ENCODE results near the gene TNFAIP8L1. TPM values are rescaled to one million over a fixed set of nuclear protein-coding genes. Genes with fewer than 3 reads are reported as not detected.
A peak's percentile ranks its signal among the peaks of the same experiment; 100 is the strongest.

The TNFAIP8L1 gene
- total RNA-seq, 1 donor from 2014 or later, result 8.9 TPM

DNA sequence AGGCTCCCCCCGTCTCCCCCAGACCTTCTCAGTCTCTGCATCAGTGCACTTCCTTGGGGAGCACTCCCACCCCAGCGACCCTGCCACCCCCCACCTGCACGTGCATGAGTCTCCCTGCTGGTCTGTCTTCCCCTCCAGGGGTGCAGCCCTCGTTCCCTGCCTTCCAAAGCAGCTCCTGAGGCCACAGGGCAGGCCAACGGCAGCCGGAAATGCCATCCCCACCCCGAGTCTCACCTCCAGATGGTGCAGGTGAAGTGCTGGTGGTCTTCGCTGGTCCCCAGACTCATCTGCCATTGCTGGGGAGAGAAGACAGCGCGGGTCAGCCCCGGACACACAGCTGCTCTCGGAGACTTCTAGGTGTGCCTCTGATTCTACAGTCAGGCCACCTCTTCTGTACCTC, 25.3 kb downstream of the TNFAIP8L1 start:
- H3K27ac Mint-ChIP-seq, result no peak overlapping the region

DNA sequence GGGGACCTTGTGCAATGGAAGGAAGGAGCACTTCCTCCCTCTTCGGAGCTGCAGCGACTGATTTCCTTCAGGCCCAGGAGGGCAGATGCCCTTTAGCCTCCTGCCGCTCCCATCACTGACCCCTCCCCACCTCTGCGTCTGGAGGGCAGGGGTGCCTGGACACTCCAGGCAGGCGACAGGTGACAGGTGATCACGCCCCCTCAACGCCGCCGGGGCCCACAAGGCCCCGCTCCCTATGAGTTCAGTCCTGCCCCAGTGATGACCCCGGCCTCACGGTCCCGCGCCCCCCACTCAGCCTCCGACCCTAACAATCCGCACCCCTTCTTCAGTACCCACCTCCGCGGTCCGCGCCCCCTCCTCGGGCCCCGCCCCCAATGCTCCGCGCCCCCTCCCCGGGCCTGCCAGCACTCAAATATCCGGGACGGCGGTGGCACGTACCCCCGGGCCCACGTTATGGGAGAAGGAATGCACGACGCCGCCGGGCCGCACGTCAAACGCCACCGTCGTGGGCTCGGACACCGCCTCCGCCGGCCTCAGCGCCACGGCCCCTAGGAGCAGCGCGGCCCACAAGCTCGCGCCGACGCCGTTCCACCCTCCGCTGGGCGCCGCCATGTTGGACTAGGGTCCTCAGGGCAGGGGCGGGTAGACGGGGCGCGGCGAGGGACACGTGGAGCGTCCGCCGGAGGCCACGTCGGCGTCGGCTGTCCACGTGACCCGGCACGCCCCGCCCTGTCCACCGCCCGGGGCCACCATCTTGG, 30.6 kb downstream of the TNFAIP8L1 start, which contains the start of gene MYDGF:
Gene MYDGF, minus strand, starts transcription at position 620 of the 758 bp plus-strand sequence. Its CDS starts 8 bp downstream, at position 612.
- TF ChIP-seq, protein P1, sequence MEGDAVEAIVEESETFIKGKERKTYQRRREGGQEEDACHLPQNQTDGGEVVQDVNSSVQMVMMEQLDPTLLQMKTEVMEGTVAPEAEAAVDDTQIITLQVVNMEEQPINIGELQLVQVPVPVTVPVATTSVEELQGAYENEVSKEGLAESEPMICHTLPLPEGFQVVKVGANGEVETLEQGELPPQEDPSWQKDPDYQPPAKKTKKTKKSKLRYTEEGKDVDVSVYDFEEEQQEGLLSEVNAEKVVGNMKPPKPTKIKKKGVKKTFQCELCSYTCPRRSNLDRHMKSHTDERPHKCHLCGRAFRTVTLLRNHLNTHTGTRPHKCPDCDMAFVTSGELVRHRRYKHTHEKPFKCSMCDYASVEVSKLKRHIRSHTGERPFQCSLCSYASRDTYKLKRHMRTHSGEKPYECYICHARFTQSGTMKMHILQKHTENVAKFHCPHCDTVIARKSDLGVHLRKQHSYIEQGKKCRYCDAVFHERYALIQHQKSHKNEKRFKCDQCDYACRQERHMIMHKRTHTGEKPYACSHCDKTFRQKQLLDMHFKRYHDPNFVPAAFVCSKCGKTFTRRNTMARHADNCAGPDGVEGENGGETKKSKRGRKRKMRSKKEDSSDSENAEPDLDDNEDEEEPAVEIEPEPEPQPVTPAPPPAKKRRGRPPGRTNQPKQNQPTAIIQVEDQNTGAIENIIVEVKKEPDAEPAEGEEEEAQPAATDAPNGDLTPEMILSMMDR (conservative IDR thresholded peaks at IDR 0.05), result no peak
- peak within 1 kb of the TSS; percentile 71 for H3K27ac Mint-ChIP-seq
- no peaks in the 10 kb centered on the region for H3K9me3 Mint-ChIP-seq
- peaks cover 5% of the 10 kb centered on the region for H3K36me3 Mint-ChIP-seq
- DNase-seq (ENCODE audit: extremely low spot score, unreplicated experiment), result peak; percentile 95
- H3K27me3 Mint-ChIP-seq, result no peaks in the 10 kb centered on the region
- peak within 1 kb of the TSS; percentile 90 for H3K4me3 Mint-ChIP-seq
- peaks cover 8% of the 10 kb centered on the region for H3K4me1 Mint-ChIP-seq (ENCODE audit: unreplicated experiment)

More for the DNA sequence above, 25.3 kb downstream of the TNFAIP8L1 start:
- Mint-ChIP-seq H3K4me1 (ENCODE audit: unreplicated experiment) (peaks cover 8% of the 10 kb centered on the region), H3K4me3 (no peak overlapping the region), H3K27me3 (no peaks in the 10 kb centered on the region), H3K9me3 (no peaks in the 10 kb centered on the region), H3K36me3 (peaks cover 12% of the 10 kb centered on the region)
- no peak for DNase-seq (ENCODE audit: extremely low spot score, unreplicated experiment)
- TF ChIP-seq, protein P1 (conservative IDR thresholded peaks at IDR 0.05), result no peak

DNA sequence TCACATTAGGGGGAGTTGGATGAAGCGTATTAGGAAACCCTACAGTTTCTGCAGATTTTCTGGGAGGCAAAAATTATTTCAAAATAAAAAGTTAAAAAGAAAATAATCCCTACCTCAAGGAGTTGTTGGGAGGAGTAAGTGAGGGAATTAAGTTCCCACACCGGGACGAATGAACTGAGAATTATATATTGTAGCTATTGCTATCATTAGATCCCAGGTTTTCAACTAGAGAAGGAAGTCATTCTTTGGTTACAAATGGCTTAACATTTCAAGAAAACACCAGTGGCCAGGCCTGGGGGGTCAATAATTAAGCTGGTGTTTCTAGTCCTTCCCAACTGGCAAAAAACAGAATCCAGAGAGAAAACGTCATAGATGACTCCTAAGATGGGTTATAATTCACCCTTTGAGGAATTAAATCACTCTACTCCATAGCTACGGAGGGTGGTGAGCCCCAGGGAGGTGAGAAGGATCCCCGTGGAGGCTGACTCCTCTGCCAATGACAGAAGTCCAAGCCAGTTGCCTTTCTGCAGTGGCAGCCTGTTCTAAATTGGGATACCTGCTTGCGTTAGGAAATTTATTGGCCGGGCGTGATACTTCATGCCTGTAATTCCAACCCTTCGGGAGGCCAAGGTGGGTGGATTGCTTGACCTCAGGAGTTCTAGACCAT, 32.0 kb downstream of the TNFAIP8L1 start:
- no peak for DNase-seq (ENCODE audit: extremely low spot score, unreplicated experiment)
- Mint-ChIP-seq H3K36me3 (peaks cover 5% of the 10 kb centered on the region), H3K27ac (peak overlapping the region; percentile 2), H3K4me3 (peak overlapping the region; percentile 48), H3K9me3 (no peaks in the 10 kb centered on the region), H3K27me3 (no peaks in the 10 kb centered on the region), H3K4me1 (ENCODE audit: unreplicated experiment) (peaks cover 8% of the 10 kb centered on the region)
- TF ChIP-seq, protein P1 (conservative IDR thresholded peaks at IDR 0.05), result no peak

DNA sequence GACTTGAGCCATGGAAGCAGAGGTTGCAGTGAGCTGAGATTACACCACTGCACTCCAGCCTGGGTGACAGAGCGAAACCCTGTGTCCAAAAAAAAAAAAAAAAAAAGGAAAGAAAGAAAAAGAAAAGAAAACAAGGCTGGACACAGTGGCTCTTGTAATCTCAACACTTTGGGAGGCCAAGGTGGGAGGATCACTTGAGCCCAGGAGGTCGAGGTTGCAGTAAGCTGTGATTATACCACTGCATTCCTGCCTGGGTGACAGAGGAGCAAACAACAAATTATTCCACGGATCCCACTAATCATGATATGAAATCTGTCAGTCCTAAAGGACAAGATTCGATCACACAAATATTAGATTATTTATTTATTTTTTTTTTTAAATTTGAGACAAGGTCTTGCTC, 33.9 kb downstream of the TNFAIP8L1 start:
- no peaks in the 10 kb centered on the region for H3K27me3 Mint-ChIP-seq
- DNase-seq (ENCODE audit: extremely low spot score, unreplicated experiment), result no peak
- H3K27ac Mint-ChIP-seq, result no peak overlapping the region
- H3K4me3 Mint-ChIP-seq, result no peak overlapping the region
- H3K36me3 Mint-ChIP-seq, result peaks cover 3% of the 10 kb centered on the region
- TF ChIP-seq, protein P1 (conservative IDR thresholded peaks at IDR 0.05), result no peak
- H3K4me1 Mint-ChIP-seq (ENCODE audit: unreplicated experiment), result peaks cover 8% of the 10 kb centered on the region
- no peaks in the 10 kb centered on the region for H3K9me3 Mint-ChIP-seq

DNA sequence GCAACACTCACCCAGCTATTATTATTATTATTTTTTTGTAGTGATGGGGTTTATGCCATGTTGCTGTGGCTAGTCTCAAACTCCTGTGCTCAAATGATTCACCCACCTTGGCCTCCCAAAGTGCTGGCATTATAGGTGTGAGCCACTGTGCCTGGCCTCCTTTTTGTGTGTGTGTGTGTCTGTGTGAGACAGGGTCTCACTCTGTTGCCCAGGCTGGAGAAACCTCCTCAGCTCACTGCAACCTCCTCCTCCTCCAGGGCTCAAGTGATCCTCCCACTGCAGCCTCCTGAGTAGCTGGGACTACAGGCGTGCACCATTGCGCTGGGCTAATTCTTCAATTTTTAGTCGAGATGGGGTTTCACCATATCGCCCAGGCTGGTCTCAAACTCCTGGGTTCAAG, 34.4 kb downstream of the TNFAIP8L1 start:
- Mint-ChIP-seq H3K9me3 (no peaks in the 10 kb centered on the region), H3K4me3 (no peak overlapping the region), H3K27me3 (no peaks in the 10 kb centered on the region), H3K27ac (no peak overlapping the region), H3K4me1 (ENCODE audit: unreplicated experiment) (peaks cover 4% of the 10 kb centered on the region), H3K36me3 (no peaks in the 10 kb centered on the region)
- TF ChIP-seq, protein P1 (conservative IDR thresholded peaks at IDR 0.05), result no peak
- no peak for DNase-seq (ENCODE audit: extremely low spot score, unreplicated experiment)

All from type B pancreatic cell (in vitro differentiated cells).